Measurements from ENCODE around the gene FBXO24. TPM values are rescaled to one million over a fixed set of nuclear protein-coding genes. Genes with fewer than 3 reads are reported as not detected.
A peak's percentile ranks its signal among the peaks of the same experiment; 100 is the strongest.

The FBXO24 gene
- total and polyA plus RNA-seq, 9 of the 15 experiments (the other 6 are each of a cell fraction or from before 2014, with no cell fraction given) = 0.17 to 0.95 (median 0.50) TPM

GRCh38 chr7:100586266-100587025 lies at the start of gene FBXO24 (continued):
- TF ChIP-seq, protein P1, sequence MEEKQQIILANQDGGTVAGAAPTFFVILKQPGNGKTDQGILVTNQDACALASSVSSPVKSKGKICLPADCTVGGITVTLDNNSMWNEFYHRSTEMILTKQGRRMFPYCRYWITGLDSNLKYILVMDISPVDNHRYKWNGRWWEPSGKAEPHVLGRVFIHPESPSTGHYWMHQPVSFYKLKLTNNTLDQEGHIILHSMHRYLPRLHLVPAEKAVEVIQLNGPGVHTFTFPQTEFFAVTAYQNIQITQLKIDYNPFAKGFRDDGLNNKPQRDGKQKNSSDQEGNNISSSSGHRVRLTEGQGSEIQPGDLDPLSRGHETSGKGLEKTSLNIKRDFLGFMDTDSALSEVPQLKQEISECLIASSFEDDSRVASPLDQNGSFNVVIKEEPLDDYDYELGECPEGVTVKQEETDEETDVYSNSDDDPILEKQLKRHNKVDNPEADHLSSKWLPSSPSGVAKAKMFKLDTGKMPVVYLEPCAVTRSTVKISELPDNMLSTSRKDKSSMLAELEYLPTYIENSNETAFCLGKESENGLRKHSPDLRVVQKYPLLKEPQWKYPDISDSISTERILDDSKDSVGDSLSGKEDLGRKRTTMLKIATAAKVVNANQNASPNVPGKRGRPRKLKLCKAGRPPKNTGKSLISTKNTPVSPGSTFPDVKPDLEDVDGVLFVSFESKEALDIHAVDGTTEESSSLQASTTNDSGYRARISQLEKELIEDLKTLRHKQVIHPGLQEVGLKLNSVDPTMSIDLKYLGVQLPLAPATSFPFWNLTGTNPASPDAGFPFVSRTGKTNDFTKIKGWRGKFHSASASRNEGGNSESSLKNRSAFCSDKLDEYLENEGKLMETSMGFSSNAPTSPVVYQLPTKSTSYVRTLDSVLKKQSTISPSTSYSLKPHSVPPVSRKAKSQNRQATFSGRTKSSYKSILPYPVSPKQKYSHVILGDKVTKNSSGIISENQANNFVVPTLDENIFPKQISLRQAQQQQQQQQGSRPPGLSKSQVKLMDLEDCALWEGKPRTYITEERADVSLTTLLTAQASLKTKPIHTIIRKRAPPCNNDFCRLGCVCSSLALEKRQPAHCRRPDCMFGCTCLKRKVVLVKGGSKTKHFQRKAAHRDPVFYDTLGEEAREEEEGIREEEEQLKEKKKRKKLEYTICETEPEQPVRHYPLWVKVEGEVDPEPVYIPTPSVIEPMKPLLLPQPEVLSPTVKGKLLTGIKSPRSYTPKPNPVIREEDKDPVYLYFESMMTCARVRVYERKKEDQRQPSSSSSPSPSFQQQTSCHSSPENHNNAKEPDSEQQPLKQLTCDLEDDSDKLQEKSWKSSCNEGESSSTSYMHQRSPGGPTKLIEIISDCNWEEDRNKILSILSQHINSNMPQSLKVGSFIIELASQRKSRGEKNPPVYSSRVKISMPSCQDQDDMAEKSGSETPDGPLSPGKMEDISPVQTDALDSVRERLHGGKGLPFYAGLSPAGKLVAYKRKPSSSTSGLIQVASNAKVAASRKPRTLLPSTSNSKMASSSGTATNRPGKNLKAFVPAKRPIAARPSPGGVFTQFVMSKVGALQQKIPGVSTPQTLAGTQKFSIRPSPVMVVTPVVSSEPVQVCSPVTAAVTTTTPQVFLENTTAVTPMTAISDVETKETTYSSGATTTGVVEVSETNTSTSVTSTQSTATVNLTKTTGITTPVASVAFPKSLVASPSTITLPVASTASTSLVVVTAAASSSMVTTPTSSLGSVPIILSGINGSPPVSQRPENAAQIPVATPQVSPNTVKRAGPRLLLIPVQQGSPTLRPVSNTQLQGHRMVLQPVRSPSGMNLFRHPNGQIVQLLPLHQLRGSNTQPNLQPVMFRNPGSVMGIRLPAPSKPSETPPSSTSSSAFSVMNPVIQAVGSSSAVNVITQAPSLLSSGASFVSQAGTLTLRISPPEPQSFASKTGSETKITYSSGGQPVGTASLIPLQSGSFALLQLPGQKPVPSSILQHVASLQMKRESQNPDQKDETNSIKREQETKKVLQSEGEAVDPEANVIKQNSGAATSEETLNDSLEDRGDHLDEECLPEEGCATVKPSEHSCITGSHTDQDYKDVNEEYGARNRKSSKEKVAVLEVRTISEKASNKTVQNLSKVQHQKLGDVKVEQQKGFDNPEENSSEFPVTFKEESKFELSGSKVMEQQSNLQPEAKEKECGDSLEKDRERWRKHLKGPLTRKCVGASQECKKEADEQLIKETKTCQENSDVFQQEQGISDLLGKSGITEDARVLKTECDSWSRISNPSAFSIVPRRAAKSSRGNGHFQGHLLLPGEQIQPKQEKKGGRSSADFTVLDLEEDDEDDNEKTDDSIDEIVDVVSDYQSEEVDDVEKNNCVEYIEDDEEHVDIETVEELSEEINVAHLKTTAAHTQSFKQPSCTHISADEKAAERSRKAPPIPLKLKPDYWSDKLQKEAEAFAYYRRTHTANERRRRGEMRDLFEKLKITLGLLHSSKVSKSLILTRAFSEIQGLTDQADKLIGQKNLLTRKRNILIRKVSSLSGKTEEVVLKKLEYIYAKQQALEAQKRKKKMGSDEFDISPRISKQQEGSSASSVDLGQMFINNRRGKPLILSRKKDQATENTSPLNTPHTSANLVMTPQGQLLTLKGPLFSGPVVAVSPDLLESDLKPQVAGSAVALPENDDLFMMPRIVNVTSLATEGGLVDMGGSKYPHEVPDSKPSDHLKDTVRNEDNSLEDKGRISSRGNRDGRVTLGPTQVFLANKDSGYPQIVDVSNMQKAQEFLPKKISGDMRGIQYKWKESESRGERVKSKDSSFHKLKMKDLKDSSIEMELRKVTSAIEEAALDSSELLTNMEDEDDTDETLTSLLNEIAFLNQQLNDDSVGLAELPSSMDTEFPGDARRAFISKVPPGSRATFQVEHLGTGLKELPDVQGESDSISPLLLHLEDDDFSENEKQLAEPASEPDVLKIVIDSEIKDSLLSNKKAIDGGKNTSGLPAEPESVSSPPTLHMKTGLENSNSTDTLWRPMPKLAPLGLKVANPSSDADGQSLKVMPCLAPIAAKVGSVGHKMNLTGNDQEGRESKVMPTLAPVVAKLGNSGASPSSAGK (IDR thresholded peaks at IDR 0.05) = no peak
- TF ChIP-seq CHAMP1 (IDR thresholded peaks at IDR 0.05) (no peak), ARNT (IDR thresholded peaks at IDR 0.05) (no peak), ESRRB (CRISPR knock-in tag; IDR thresholded peaks at IDR 0.05; ENCODE audit: borderline replicate concordance) (no peak), POU5F1 (IDR thresholded peaks at IDR 0.05; ENCODE audit: borderline replicate concordance, low read depth, low read length, partially characterized antibody) (no peak), TOE1 (IDR thresholded peaks at IDR 0.05; ENCODE audit: borderline replicate concordance) (no peak), TOE1 (CRISPR knock-in tag; IDR thresholded peaks at IDR 0.05; ENCODE audit: borderline replicate concordance, low read depth) (no peak), ZKSCAN3 (CRISPR knock-in tag; IDR thresholded peaks at IDR 0.05) (no peak), CHD2 (IDR thresholded peaks at IDR 0.05; ENCODE audit: low read depth, low read length) (peak; percentile 96), MAFF (IDR thresholded peaks at IDR 0.05; ENCODE audit: low read length) (no peak), PHB2 (IDR thresholded peaks at IDR 0.05; ENCODE audit: low read depth) (no peak)
